Erythroblast (primary cell): ENCODE data around the gene SPTBN1.

ENCODE experiments used
- DNase-seq, 2 experiments: peaks; one replicate each; lab custom pipeline; 2025; lab: John Stamatoyannopoulos, UW
- GATA1 ChIP-seq: IDR thresholded peaks from 2 replicates; pipeline ENCODE4 v1.6.1; 2011; ENCODE audit warnings: low read depth, mild to moderate bottlenecking, control low read depth, low read length, moderate library complexity
- POLR2A ChIP-seq: IDR thresholded peaks from 2 replicates; pipeline ENCODE4 v1.6.1; 2011; ENCODE audit warnings: mild to moderate bottlenecking, low read length

The SPTBN1 gene

GRCh38 chr2:54666131-54666633, 210.1 kb downstream of the SPTBN1 start:
- TF ChIP-seq POLR2A (no peak), GATA1 (no peak)
- no peak for DNase-seq

DNA sequence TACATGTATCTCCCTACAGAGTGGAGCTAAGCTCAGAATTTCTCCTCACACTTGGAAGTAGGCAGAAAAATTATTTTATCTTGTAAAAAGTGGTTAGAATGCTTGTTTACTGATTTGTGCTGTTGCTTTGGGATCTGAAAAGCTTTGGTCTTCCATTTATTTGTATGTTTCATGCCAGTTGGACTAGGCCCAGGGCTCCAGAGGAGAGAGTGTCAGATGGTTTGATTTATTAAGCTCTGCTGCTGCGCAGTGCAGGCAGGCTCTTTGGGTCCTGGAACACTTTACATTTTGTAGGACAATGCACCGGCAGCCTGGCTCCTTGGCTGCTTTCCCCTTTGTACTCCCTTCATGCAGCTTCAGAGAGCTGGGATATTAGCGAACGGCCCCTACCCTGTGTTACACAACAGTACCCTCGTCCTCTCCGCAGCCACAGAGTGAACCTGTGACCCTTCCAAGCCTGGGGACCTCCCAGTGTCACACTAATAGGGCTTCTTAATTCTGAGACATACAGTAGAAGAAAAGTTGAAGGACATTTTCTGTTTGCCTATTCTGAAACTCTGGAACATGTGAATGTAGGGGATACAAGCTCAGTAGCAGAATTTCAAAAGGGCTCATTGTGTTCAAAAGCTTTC, 210.6 kb downstream of the SPTBN1 start:
- TF ChIP-seq GATA1 = no peak
- no peak for TF ChIP-seq POLR2A
- DNase-seq = no peak

GRCh38 chr2:54667266-54667639, 211.1 kb downstream of the SPTBN1 start:
- DNase-seq = no peak

GRCh38 chr2:54667726-54668650, 211.9 kb downstream of the SPTBN1 start:
- no peak for DNase-seq
- TF ChIP-seq POLR2A = no peak
- no peak for TF ChIP-seq GATA1

More at GRCh38 chr2:54667266-54667639, 211.1 kb downstream of the SPTBN1 start:
- TF ChIP-seq GATA1 = no peak
- no peak for TF ChIP-seq POLR2A

DNA sequence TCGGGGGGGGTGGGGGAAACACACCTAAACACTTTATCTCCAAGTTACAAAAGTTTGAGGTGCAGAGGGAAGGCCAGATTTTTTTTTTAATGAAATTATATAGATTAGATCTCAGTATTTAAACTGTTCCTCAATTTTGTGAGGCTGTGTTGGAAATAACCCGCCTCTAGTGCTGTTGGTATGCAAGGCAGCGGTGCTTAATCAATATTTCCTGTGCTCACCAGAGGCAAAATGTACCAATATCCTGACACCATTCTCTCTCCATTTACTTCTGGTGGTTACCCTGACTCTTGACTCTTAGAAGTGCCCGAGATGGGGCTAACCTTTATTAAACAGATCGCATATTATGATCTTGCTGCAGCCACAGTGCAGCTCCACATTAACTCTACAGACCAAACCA, 212.6 kb downstream of the SPTBN1 start:
- DNase-seq = no peak
- TF ChIP-seq GATA1 = no peak
- TF ChIP-seq POLR2A = no peak

DNA sequence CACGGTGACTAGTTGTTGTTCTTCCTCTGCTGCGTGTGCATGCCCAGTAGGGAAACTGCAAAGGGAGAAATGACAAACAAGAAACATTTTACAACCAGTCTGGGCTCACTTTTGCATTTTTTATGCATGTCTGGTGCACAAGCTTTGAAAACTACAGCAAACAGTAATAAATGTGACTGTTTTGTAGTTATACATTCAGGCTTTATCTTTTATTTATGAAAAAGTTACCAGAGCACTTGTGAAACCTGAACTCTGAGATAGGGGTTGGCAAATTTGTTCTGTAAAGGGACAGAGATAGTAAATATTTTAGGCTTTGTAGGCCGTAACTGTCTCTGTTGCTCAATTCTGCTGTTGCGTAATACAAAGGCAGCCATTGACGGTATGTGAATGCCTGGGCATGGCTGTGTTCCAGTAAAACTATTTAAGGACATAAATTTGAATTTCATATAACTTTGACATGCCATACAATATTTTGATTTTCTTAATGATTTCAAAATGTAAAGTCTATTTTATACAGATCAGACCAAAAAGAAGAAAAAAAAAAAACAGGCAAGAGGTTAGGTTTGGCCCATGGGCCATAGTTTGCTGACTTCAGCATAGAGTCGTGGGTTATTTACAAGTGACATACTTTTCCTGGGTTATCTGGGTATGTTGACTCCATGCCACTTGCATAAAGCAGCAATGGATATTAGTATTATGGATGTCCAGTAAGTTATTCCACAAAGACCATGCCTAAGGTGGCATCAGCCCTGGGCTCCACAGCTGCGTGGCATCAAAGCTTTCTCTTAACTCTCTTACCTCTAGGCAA, 213.8 kb downstream of the SPTBN1 start:
- DNase-seq = no peak
- TF ChIP-seq GATA1 = no peak
- no peak for TF ChIP-seq POLR2A

DNA sequence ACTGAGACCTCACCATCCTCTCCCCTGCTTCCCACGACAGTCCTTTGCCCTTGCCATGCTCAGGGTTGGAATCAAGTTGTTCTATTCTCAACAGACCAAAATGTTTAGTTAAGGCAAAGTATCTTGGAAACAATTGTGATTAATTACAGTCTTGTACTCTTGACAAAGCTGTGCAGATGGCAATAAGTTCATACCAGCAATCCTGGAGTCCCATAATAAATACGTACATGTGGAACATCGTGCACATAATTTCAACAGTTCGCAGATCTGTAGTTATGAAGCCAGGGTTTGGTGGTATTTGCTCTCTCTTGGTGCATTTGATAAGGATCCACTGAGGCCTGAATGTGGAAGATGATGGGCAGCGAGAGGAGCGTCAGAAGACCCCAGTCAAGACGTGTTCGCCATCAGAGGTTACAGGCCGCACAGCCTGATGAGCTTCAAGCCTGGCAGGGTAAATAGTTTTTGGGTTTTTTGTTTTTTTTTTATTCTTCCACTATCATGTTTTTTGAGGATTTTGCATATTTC, 214.4 kb downstream of the SPTBN1 start:
- DNase-seq = no peak
- TF ChIP-seq GATA1 (no peak), POLR2A (no peak)

GRCh38 chr2:54671010-54671409, 214.9 kb downstream of the SPTBN1 start:
- DNase-seq = no peak
- TF ChIP-seq GATA1 (no peak), POLR2A (no peak)

DNA sequence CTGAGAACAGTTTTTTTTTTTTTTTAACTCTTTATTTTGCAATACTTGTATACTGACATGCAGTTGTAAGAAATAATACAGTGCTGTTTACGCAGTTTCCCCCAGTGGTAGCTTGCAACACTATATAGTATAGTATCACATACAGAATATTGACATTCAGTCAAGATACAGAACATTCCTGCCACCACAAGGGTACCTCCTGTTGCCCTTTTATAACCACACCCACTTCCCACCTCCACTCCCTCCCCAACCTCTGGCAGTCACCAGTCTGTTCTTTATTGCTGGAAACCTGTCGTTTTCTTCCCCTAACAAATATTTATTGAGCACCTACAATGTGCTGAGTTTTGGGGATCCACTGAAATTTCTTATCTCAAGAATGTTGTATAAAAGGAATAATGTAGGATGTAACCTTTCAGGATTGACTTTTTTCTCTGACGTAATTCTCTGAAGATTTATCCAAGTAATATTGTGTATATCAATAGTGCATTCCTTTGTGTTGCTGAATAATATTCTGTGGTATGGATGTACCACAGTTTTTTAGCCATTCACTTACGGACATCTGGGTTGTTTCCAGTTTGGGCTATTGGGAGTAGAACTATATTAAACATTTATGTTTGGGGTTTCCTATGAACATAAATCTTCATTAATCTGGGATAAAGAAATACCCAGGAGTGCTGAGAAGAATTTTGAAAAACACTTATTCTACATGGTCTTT, 215.9 kb downstream of the SPTBN1 start:
- TF ChIP-seq GATA1 = no peak
- TF ChIP-seq POLR2A = no peak
- DNase-seq = no peak

DNA sequence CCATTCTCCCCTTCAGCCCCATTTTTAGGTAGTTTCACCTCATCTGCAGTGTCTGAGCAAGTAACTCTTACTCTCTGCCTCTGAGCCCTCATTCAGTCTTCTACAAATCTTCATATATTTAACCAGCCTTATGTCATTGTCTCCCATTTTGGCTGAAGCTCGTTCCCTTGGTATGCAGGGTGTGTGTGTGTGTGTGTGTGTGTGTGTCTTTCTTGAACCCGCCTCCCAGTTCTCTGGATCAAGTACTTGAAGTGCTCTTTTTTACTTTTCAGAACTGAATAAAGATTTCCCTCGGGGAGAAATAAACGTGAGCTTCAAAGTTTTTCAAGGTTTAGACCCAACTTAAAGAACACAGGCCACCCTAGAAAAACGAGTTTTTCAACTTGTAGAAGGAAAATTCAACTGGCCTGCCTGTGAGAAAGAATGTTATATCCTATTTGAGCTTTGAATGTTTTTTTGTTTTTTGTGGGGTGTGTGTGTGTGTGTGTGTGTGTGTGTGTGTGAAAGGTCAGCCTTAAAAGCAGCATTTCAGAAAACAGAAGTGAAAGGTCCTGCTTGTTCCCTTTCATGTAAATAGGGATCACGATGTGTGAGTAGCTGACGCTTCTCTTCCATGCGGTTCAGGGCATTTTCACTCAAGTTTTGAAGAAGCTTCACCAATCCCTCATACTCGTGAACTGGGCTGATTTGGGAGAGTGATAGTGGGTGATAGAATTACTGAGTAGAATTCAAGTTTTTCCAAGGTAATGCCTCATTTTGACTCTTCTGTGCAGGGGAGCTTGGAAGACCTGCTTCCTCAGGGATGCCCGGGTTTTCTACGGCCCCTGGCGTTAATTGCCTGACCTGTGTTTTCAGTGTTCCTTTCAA, 216.7 kb downstream of the SPTBN1 start:
- no peak for TF ChIP-seq POLR2A
- no peak for TF ChIP-seq GATA1
- DNase-seq = no peak

GRCh38 chr2:54673501-54673998, 217.4 kb downstream of the SPTBN1 start:
- DNase-seq = no peak

GRCh38 chr2:54675281-54675680, 219.2 kb downstream of the SPTBN1 start:
- no peak for DNase-seq
- no peak for TF ChIP-seq GATA1
- TF ChIP-seq POLR2A = no peak

More at GRCh38 chr2:54673501-54673998, 217.4 kb downstream of the SPTBN1 start:
- TF ChIP-seq GATA1 (no peak), POLR2A (no peak)
